Measurements from ENCODE around the gene LPP.

DNA sequence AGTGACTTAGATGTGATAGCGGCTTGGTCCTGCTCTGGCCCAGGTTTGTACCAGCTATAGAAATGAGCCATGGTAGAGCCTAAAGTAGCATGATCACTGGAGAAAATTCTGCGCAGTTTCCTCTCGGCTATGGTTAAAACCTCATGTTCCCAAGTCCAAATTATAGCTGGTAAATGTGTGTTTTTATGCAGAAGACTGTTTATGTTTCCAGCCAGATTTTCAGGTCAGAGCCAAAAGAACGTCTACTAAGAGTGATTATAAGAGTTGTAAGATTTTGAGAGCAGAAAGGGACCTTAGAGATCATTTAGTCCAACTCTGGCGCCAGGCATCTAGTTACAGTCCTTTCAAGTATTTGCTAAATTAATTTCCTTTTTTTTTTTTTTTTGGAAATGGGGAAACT is 333.7 kb downstream of the LPP start:
- TF ChIP-seq, protein P1, sequence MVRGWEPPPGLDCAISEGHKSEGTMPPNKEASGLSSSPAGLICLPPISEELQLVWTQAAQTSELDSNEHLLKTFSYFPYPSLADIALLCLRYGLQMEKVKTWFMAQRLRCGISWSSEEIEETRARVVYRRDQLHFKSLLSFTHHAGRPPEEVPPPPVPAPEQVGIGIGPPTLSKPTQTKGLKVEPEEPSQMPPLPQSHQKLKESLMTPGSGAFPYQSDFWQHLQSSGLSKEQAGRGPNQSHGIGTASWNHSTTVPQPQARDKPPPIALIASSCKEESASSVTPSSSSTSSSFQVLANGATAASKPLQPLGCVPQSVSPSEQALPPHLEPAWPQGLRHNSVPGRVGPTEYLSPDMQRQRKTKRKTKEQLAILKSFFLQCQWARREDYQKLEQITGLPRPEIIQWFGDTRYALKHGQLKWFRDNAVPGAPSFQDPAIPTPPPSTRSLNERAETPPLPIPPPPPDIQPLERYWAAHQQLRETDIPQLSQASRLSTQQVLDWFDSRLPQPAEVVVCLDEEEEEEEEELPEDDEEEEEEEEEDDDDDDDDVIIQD (CRISPR knock-in tag; IDR thresholded peaks at IDR 0.05): no peak
- TF ChIP-seq, protein P2, sequence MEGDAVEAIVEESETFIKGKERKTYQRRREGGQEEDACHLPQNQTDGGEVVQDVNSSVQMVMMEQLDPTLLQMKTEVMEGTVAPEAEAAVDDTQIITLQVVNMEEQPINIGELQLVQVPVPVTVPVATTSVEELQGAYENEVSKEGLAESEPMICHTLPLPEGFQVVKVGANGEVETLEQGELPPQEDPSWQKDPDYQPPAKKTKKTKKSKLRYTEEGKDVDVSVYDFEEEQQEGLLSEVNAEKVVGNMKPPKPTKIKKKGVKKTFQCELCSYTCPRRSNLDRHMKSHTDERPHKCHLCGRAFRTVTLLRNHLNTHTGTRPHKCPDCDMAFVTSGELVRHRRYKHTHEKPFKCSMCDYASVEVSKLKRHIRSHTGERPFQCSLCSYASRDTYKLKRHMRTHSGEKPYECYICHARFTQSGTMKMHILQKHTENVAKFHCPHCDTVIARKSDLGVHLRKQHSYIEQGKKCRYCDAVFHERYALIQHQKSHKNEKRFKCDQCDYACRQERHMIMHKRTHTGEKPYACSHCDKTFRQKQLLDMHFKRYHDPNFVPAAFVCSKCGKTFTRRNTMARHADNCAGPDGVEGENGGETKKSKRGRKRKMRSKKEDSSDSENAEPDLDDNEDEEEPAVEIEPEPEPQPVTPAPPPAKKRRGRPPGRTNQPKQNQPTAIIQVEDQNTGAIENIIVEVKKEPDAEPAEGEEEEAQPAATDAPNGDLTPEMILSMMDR (IDR thresholded peaks at IDR 0.05 in 2 of 3, conservative IDR thresholded peaks at IDR 0.05 in 1 of 3; ENCODE audit: insufficient read depth in 2 of 3, low read depth in 1 of 3, low read length in 3 of 3): no peak
- TF ChIP-seq FUS (optimal IDR thresholded peaks at IDR 0.05; ENCODE audit: low read depth, low read length) (no peak), KDM1A (IDR thresholded peaks at IDR 0.05) (no peak), ERF (CRISPR knock-in tag; IDR thresholded peaks at IDR 0.05) (no peak), CHCHD3 (CRISPR knock-in tag; IDR thresholded peaks at IDR 0.05) (no peak), POLR3G (IDR thresholded peaks at IDR 0.05; ENCODE audit: extremely low read depth, insufficient read length, insufficient replicate concordance) (no peak), GABPB1 (CRISPR knock-in tag; IDR thresholded peaks at IDR 0.05) (no peak), ZFX (CRISPR knock-in tag; IDR thresholded peaks at IDR 0.05) (no peak), ZNF184 (CRISPR knock-in tag; IDR thresholded peaks at IDR 0.05) (no peak)

All from K562 (cell line).